Measurements from ENCODE around the gene CEP85. TPM values are rescaled to one million over a fixed set of nuclear protein-coding genes. Genes with fewer than 3 reads are reported as not detected.

Gene CEP85
- total and polyA plus RNA-seq, 2 of the 13 experiments (the other 11 are each of a cell fraction or from before 2014, with no cell fraction given), result 16.1 to 26.7 TPM

- Histone ChIP-seq H3K4me3 (replicated peaks in 1 of 3; ENCODE audit: insufficient read depth in 1 of 3, low read depth in 2 of 3, low read length in 3 of 3) (no peak overlapping the region), H4K20me1 (ENCODE audit: insufficient read depth, low read length) (no peaks in the 10 kb centered on the region), H3K27ac (ENCODE audit: extremely low read length, insufficient read depth, low read length) (peak overlapping the region; percentile 11), H3K27me3 (ENCODE audit: control insufficient read depth in 1 of 2, insufficient read depth in 2 of 2, low read length in 2 of 2) (no peaks in the 10 kb centered on the region), H3K4me2 (ENCODE audit: low read depth, low read length) (no peak overlapping the region), H3K9ac (ENCODE audit: insufficient read depth, low read depth, low read length) (no peak overlapping the region), H3K9me3 (ENCODE audit: low read length) (no peaks in the 10 kb centered on the region), H3K79me2 (ENCODE audit: insufficient read depth, low read length) (no peaks in the 10 kb centered on the region), H3K36me3 (replicated peaks in 1 of 2; ENCODE audit: control insufficient read depth in 1 of 2, insufficient read depth in 2 of 2, low read length in 2 of 2) (peaks cover 22 to 60% of the 10 kb centered on the region in 2 experiments), H3K4me1 (ENCODE audit: insufficient read depth, low read length) (peaks cover 34% of the 10 kb centered on the region), H2AFZ (ENCODE audit: low read length) (no peak overlapping the region)
- intact Hi-C loops (cut with micrococcal nuclease; ENCODE audit: unreplicated experiment), result loop anchor here (1.0 to 2.0 kb wide), 2 partner anchors 45 to 115 kb away; no protein-coding TSS in a partner anchor
- peak; percentile 29; the same call in 2 of the 3 replicates for ATAC-seq
- no TSS peak for BruUV-seq (replicated peaks)
- in situ Hi-C loops (cut with HindIII; ENCODE audit: extremely low pct_ligation_motif_present, low pct_unique_long_range_greater_than_20kb), result no loop called here
- peak; percentile 59 for DNase-seq (ENCODE audit: low spot score)
- FAIRE-seq, result peak; percentile 86
- POLR2A ChIA-PET, result no interaction called here
- CTCF ChIA-PET (ENCODE audit: low intra/inter-chr PET ratio, low total read pairs), result interaction anchor here (1.3 to 2.4 kb wide), 5 partner anchors 46 to 141 kb away, joined by 3 to 18 read pairs (median 10); no protein-coding TSS in a partner anchor
- 95% methylated on average over 3 of the region's 3 CpGs for WGBS (ENCODE audit: low lambda C conversion rate)
- no peak for TF ChIP-seq PBX2 (CRISPR knock-in tag; IDR thresholded peaks at IDR 0.05)
- no peak for TF ChIP-seq CBX5 (CRISPR knock-in tag; IDR thresholded peaks at IDR 0.05; ENCODE audit: borderline replicate concordance)
- TF ChIP-seq ZFY (CRISPR knock-in tag; IDR thresholded peaks at IDR 0.05), result 0 out of 2 replicates have a peak, but pooled peaks have one; percentile 28
- peak; percentile 26 for TF ChIP-seq TEAD3 (CRISPR knock-in tag; optimal IDR thresholded peaks at IDR 0.05; ENCODE audit: borderline replicate concordance)
- 0 out of 2 replicates have a peak, but pooled peaks have one; percentile 33 for TF ChIP-seq ZGPAT (CRISPR knock-in tag; IDR thresholded peaks at IDR 0.05)
- no peak for TF ChIP-seq ZSCAN5A (CRISPR knock-in tag; IDR thresholded peaks at IDR 0.05; ENCODE audit: borderline replicate concordance)
- TF ChIP-seq ZNF605 (CRISPR knock-in tag; IDR thresholded peaks at IDR 0.05), result 0 out of 2 replicates have a peak, but pooled peaks have one; percentile 28
- no peak for TF ChIP-seq NFIB (CRISPR knock-in tag; IDR thresholded peaks at IDR 0.05; ENCODE audit: borderline replicate concordance)
- 0 out of 2 replicates have a peak, but pooled peaks have one; percentile 15 for TF ChIP-seq MXD4 (CRISPR knock-in tag; IDR thresholded peaks at IDR 0.05)
- 0 out of 2 replicates have a peak, but pooled peaks have one; percentile 31 for TF ChIP-seq ZNF772 (CRISPR knock-in tag; IDR thresholded peaks at IDR 0.05)
- 0 out of 2 replicates have a peak, but pooled peaks have one; percentile 29 for TF ChIP-seq ELF3 (CRISPR knock-in tag; IDR thresholded peaks at IDR 0.05)
- TF ChIP-seq ZNF205 (CRISPR knock-in tag; IDR thresholded peaks at IDR 0.05), result no peak
- TF ChIP-seq YY1 (IDR thresholded peaks at IDR 0.05; ENCODE audit: insufficient read depth, insufficient replicate concordance, low read depth, low read length), result no peak
- peak; percentile 37; the same call in 1 of the 2 replicates for TF ChIP-seq USF2 (IDR thresholded peaks at IDR 0.05; ENCODE audit: low read depth, low read length)
- peak; percentile 73; the same call in 1 of the 2 replicates for TF ChIP-seq USF2 (CRISPR knock-in tag; IDR thresholded peaks at IDR 0.05; ENCODE audit: borderline replicate concordance)
- peak; percentile 40 for TF ChIP-seq SAP130 (CRISPR knock-in tag; IDR thresholded peaks at IDR 0.05; ENCODE audit: low read depth)
Measured at GRCh38 chr1:26275580-26276431, 41.8 kb downstream of the CEP85 start.

Measured in HepG2 (cell line).